Peyer's patch (tissue), 4 donors: Measurements from ENCODE around the gene VPS36.
A peak's percentile ranks its signal among the peaks of the same experiment; 100 is the strongest.

Source experiments
- CTCF ChIP-seq, 6 experiments: fragments of 450-650 bp in 4 of 6; fragments of 200-600 bp in 2 of 6; sonication (generic) in 1 of 6; IDR thresholded peaks; one replicate each; pipeline ENCODE4 v1.5.1; 2017 to 2019; ENCODE audit warnings: antibody characterized with exemption in 6 of 6, mild to moderate bottlenecking in 3 of 6, moderate library complexity in 1 of 6
- POLR2A ChIP-seq, 2 donors: fragments of 450-650 bp; IDR thresholded peaks; one replicate each; pipeline ENCODE4 v1.5.1; 2017; ENCODE audit warnings: antibody characterized with exemption in 2 of 2, mild to moderate bottlenecking in 2 of 2, moderate library complexity in 2 of 2

DNA sequence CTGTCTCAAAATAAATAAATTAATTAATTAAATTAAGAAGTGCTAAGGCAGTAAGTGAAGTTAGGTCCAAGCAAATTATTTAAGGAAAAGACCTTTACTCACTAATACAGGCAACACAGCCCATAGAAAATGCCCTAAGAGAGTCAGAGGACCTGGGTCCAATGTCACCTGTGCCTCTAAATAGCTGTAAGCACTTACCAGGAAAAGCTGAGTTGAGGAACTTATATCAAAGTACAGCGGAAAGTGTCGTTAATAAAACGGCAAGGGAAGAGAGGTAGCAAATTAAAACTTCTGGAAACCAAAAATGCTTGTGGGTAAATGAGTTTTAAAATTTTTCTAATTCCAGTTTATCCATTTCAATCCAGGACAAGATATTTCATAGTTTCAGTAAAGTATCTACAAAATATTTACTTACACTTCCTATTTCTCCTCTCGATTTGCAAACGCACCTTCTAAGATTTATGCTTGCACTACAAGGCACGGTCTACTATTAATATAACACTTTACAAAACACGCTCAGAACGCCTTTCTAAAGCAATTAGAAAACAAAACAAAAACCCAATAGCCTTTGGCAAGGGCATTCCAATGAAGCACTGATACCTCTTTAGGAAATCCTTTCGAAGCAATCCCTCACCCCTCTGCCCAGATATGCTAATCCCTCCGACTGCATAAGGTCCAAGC, 963 bp downstream of the VPS36 start:
- TF ChIP-seq CTCF (IDR thresholded peaks at IDR 0.05) (no peak), POLR2A (IDR thresholded peaks at IDR 0.05) (peak in 1 of 2 donors; percentile 18)
